ENCODE data around the gene GPR37L1. TPM values are rescaled to one million over a fixed set of nuclear protein-coding genes. Genes with fewer than 3 reads are reported as not detected.

The GPR37L1 gene
- total and polyA plus RNA-seq, 2 of the 4 experiments (the other 2 are of a cell fraction) = 0.02 TPM; not detected in 1

GRCh38 chr1:202116287-202116686 lies 6.4 kb upstream of the GPR37L1 start:
- Histone ChIP-seq H3K18ac (ENCODE audit: low read depth, low read length) (no peak overlapping the region), H3K23ac (ENCODE audit: low read depth, low read length) (no peak overlapping the region), H3K79me1 (ENCODE audit: low read depth in 1 of 2, low read length in 2 of 2) (no peaks in the 10 kb centered on the region), H3K36me3 (ENCODE audit: control insufficient read depth, insufficient read depth, low read length) (no peaks in the 10 kb centered on the region), H3K4ac (ENCODE audit: low read depth, low read length) (no peak overlapping the region), H2AK9ac (replicated peaks; ENCODE audit: low read depth, low read length, poor library complexity) (no peak overlapping the region), H3K4me1 (ENCODE audit: control insufficient read depth, insufficient read depth, low read length) (peaks cover 6% of the 10 kb centered on the region; the same call in 1 of the 2 replicates), H2AFZ (replicated peaks; ENCODE audit: low read length, poor library complexity) (no peak overlapping the region), H3K27ac (ENCODE audit: insufficient read depth, low read length) (no peak overlapping the region), H4K91ac (ENCODE audit: insufficient read depth, low read depth, low read length) (no peak overlapping the region), H3K9ac (ENCODE audit: low read depth, low read length) (no peak overlapping the region), H3K56ac (ENCODE audit: extremely low read depth, insufficient read depth, low read length) (no peak overlapping the region), H3K4me2 (ENCODE audit: low read depth, low read length) (no peak overlapping the region), H3K27me3 (ENCODE audit: control insufficient read depth, insufficient read depth, low read length) (0 out of 2 replicates have a peak, but pooled peaks cover 2% of the 10 kb centered on the region), H2AK5ac (ENCODE audit: low read depth, low read length) (no peak overlapping the region), H4K5ac (ENCODE audit: low read depth, low read length) (no peak overlapping the region), H2BK120ac (ENCODE audit: low read depth, low read length) (no peak overlapping the region), H4K8ac (ENCODE audit: low read depth in 2 of 2, low read length in 2 of 2) (no peak overlapping the region), H3K9me3 (ENCODE audit: control insufficient read depth, insufficient read depth, low read length) (no peaks in the 10 kb centered on the region), H3K9me1 (ENCODE audit: insufficient read depth, low read length) (no peaks in the 10 kb centered on the region), H2BK5ac (ENCODE audit: low read depth, low read length, poor library complexity, severe bottlenecking) (no peak overlapping the region), H3K4me3 (ENCODE audit: insufficient read depth, low read depth, low read length) (no peak overlapping the region), H4K20me1 (ENCODE audit: insufficient read depth, low read length) (no peaks in the 10 kb centered on the region), H2BK15ac (ENCODE audit: low read depth, low read length) (no peak overlapping the region), H3K14ac (replicated peaks; ENCODE audit: low read depth, low read length) (no peak overlapping the region), H2BK20ac (ENCODE audit: low read depth, low read length) (no peak overlapping the region)
- 100% methylated on average over 4 of the region's 8 CpGs; no CpG with 5 or more reads in 1 of the 2 experiments for WGBS, 2 experiments (ENCODE audit: extremely low coverage in 2 of 2, insufficient read length in 1 of 2)
- dilution Hi-C loops (cut with HindIII; ENCODE audit: low sequenced_read_pairs, unreplicated experiment) = no loop called here
- CTCF ChIA-PET = no interaction called here
- DNase-seq = no peak
- TF ChIP-seq MAFK (IDR thresholded peaks at IDR 0.05; ENCODE audit: low read depth, low read length) = no peak
- TF ChIP-seq RFX5 (IDR thresholded peaks at IDR 0.05; ENCODE audit: low read depth, low read length) = no peak
- no peak for TF ChIP-seq USF2 (IDR thresholded peaks at IDR 0.05; ENCODE audit: low read depth, low read length)
- no peak for TF ChIP-seq FOS (IDR thresholded peaks at IDR 0.05; ENCODE audit: low read depth, low read length)
- TF ChIP-seq POLR2A (IDR thresholded peaks at IDR 0.05; ENCODE audit: low read depth, low read length) = no peak
- no peak for TF ChIP-seq CHD1 (IDR thresholded peaks at IDR 0.05; ENCODE audit: low read depth, low read length)
- no peak for TF ChIP-seq SMC3 (IDR thresholded peaks at IDR 0.05; ENCODE audit: low read depth, low read length)
- no peak for TF ChIP-seq CEBPB (IDR thresholded peaks at IDR 0.05; ENCODE audit: low read depth, low read length)
- no peak for TF ChIP-seq RCOR1 (IDR thresholded peaks at IDR 0.05; ENCODE audit: insufficient replicate concordance, low read length)
- TF ChIP-seq MAZ (IDR thresholded peaks at IDR 0.05; ENCODE audit: borderline replicate concordance, low read depth, low read length) = no peak
- no peak for TF ChIP-seq BHLHE40 (IDR thresholded peaks at IDR 0.05; ENCODE audit: low read depth, low read length)
- TF ChIP-seq CTCF (conservative IDR thresholded peaks at IDR 0.05; ENCODE audit: low read depth, low read length) = no peak
- no peak for TF ChIP-seq ELK1 (IDR thresholded peaks at IDR 0.05; ENCODE audit: borderline replicate concordance, low read depth, low read length)
- in situ Hi-C loops (cut with MboI; ENCODE audit: low sequenced_read_pairs) = loop anchor here (5.0 kb wide), 1 partner anchor 104 kb away; the partner anchor contains the start of gene ELF3
- no peak for ATAC-seq (ENCODE audit: low read depth)
- no TSS peak for BruUV-seq (replicated peaks)
- POLR2A ChIA-PET (ENCODE audit: unreplicated experiment) = no interaction called here
- intact Hi-C loops (cut with micrococcal nuclease) = loop anchor here (10.0 kb wide), 1 partner anchor 231 kb away; the partner anchor contains the start of gene SHISA4

Data from IMR-90 (cell line).